IPS-20b (cell line): ENCODE data around the gene NGF.

Experiments
- H3K27ac ChIP-seq: one replicate; pipeline ENCODE4 v1.5.1; 2013; ENCODE audit warnings: low read length
- H3K27me3 ChIP-seq: 2 replicates; pipeline ENCODE4 v1.6.1; 2013; ENCODE audit warnings: mild to moderate bottlenecking, low read length, inconsistent platforms; ENCODE audit not compliant: insufficient read depth
- H3K36me3 ChIP-seq: 2 replicates; pipeline ENCODE4 v1.6.1; 2013; ENCODE audit warnings: low read depth, mild to moderate bottlenecking, inconsistent platforms, low read length, moderate library complexity; ENCODE audit not compliant: insufficient read depth
- H3K4me1 ChIP-seq: 2 replicates; pipeline ENCODE4 v1.6.1; 2013; ENCODE audit warnings: mild to moderate bottlenecking, control low read depth, inconsistent platforms, low read length, moderate library complexity; ENCODE audit not compliant: insufficient read depth
- H3K4me3 ChIP-seq: 2 replicates; pipeline ENCODE4 v1.5.1; 2013; ENCODE audit warnings: mild to moderate bottlenecking, low read length, inconsistent platforms
- H3K9ac ChIP-seq: 2 replicates; pipeline ENCODE4 v1.6.1; 2013; ENCODE audit warnings: low read depth, mild to moderate bottlenecking, inconsistent platforms, low read length, moderate library complexity
- H3K9me3 ChIP-seq: 2 replicates; pipeline ENCODE4 v1.6.1; 2013; ENCODE audit warnings: mild to moderate bottlenecking, low read depth, low read length, inconsistent platforms; ENCODE audit not compliant: insufficient read depth

The NGF gene

DNA sequence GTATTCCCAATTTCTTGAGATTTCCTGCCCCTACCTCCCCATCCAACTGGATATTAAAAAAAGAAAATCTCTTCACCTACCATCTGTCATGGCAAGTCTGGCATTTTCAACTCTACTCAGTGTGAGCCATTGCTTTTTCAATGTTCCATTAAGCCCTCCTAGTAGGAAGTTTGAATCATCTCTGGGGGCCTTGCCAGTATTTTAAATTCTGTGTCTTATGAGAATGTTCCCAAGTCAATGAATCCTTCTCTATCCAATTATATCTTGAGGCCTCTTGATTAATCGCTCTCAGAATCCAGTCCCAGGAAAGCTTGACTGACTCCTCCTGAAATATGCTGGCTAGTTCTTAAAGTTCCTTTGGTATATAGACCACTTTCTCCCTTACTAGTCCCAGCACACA is 91.5 kb downstream of the NGF start:
- H3K27ac ChIP-seq = no peak overlapping the region
- no peak overlapping the region for H3K4me3 ChIP-seq
- no peaks in the 10 kb centered on the region; the same call in 1 of the 2 replicates for H3K9me3 ChIP-seq
- H3K4me1 ChIP-seq = no peaks in the 10 kb centered on the region
- no peaks in the 10 kb centered on the region for H3K36me3 ChIP-seq
- no peaks in the 10 kb centered on the region for H3K27me3 ChIP-seq
- H3K9ac ChIP-seq = no peak overlapping the region

DNA sequence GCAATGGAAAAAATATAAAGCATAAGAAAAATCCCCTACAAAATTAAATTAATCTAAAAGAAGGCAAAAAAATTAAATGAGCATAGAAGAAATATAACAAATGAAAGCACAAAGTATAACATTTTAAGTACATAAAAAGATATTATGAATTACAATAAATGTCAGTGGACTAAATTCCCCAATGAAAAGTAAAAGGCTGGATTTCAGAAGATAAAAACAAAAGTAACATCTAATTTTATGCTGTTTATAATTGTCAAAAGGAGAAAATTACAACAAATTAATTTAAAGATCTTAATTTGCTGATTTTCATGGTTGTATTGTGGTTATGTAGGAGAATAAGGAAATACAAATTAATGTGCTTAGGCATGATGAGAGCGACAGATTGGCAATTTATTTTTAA is 92.8 kb downstream of the NGF start:
- Histone ChIP-seq H3K36me3 (no peaks in the 10 kb centered on the region), H3K27ac (no peak overlapping the region), H3K9me3 (no peaks in the 10 kb centered on the region; the same call in 1 of the 2 replicates), H3K4me3 (no peak overlapping the region), H3K27me3 (no peaks in the 10 kb centered on the region), H3K9ac (no peak overlapping the region), H3K4me1 (no peaks in the 10 kb centered on the region)

GRCh38 chr1:115242543-115242942 is 95.5 kb downstream of the NGF start:
- Histone ChIP-seq H3K9me3 (no peaks in the 10 kb centered on the region; the same call in 1 of the 2 replicates), H3K27ac (no peak overlapping the region), H3K4me3 (no peak overlapping the region)

DNA sequence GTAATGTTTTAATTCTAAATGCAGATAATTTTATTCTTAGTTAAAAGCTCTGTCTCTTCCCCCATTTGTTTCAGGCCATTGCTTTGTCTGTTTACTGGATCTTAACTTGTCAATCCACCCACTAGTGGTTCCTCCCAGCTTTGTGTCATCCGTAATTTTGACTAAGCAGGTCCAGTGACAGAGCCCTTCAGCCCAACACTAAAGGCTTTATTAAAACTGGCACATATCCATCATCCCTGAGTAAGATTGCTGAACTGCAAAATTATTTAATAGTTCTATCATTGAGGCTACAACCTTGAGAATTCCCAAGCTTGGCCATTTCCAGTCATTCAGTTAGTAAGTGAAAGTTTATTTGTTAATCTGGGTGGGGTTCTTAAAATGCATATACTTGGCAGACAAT is 96.7 kb downstream of the NGF start:
- no peaks in the 10 kb centered on the region for H3K36me3 ChIP-seq
- H3K27ac ChIP-seq = no peak overlapping the region
- H3K9ac ChIP-seq = no peak overlapping the region
- H3K4me1 ChIP-seq = no peaks in the 10 kb centered on the region
- no peaks in the 10 kb centered on the region; the same call in 1 of the 2 replicates for H3K9me3 ChIP-seq
- H3K27me3 ChIP-seq = no peaks in the 10 kb centered on the region
- no peak overlapping the region for H3K4me3 ChIP-seq

More at GRCh38 chr1:115242543-115242942, 95.5 kb downstream of the NGF start:
- Histone ChIP-seq H3K9ac (no peak overlapping the region), H3K27me3 (no peaks in the 10 kb centered on the region), H3K4me1 (no peaks in the 10 kb centered on the region), H3K36me3 (no peaks in the 10 kb centered on the region)

- Histone ChIP-seq H3K27ac (no peak overlapping the region), H3K27me3 (no peaks in the 10 kb centered on the region), H3K36me3 (no peaks in the 10 kb centered on the region), H3K9ac (no peak overlapping the region), H3K9me3 (no peaks in the 10 kb centered on the region; the same call in 1 of the 2 replicates), H3K4me3 (no peak overlapping the region), H3K4me1 (no peaks in the 10 kb centered on the region)
Observed at GRCh38 chr1:115240297-115240696, 97.8 kb downstream of the NGF start.

GRCh38 chr1:115239426-115239825 is 98.6 kb downstream of the NGF start:
- Histone ChIP-seq H3K9me3 (no peaks in the 10 kb centered on the region), H3K27me3 (no peaks in the 10 kb centered on the region), H3K4me1 (no peaks in the 10 kb centered on the region), H3K36me3 (no peaks in the 10 kb centered on the region), H3K27ac (no peak overlapping the region), H3K4me3 (no peak overlapping the region), H3K9ac (no peak overlapping the region)

GRCh38 chr1:115239148-115239422 is 99.0 kb downstream of the NGF start:
- Histone ChIP-seq H3K4me3 (no peak overlapping the region), H3K36me3 (no peaks in the 10 kb centered on the region), H3K9me3 (no peaks in the 10 kb centered on the region), H3K27me3 (no peaks in the 10 kb centered on the region), H3K27ac (no peak overlapping the region), H3K9ac (no peak overlapping the region), H3K4me1 (no peaks in the 10 kb centered on the region)

DNA sequence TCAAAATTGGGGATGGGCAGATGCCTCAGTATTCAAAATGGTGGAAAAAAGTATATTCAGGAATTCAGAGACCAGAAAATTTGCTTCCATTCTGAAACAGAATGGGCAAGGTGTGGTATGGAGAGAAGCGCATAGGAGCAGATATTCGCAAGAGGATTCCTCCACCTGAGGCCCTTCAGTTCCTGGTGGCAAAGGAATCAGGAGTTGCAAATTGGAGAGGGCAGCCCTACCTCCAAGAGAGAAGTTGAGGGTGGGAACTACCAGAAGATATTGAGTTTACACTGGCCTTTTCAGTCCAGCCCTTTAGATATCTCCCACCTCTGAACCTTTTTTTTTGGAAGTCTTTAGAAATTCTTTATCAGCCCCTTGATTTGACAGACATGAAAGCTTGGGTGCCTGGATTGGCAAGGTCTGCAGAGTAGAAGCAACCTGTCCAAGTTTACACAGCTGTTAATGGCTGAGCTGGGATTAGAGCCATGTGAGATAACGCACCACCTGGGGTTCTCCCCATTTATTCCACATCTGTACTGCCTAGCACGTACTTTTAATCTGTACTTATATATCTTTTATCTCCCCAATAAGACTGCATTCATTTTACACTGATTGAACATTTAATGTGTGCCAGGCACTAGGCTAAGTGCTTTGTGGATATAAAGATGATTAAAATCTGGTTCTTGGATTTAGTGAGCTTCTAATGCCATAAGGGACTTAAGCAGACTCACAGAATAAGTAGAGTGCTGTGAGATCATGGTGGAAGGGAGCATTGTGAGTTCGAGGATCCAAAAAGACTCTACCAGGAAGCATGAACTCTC is 99.5 kb downstream of the NGF start:
- no peak overlapping the region for H3K27ac ChIP-seq

DNA sequence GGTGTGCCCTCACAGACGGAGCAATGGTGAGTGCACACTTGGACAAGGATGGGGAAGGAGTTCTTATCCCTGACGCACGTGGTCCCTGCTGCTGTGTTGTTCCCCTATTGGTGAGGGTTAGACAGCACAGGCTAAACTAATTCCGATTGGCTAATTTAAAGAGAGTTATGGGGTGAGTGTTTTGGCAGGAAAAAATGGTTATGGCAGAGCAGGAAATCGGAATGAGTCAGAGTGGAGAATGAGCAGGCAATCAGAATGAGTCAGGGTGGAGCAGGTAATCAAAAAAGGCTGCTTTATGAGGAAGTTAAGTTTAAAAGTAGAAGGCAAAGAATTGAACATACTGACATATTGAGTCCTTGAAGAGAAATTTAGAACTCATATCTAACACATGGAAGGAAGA is 100.5 kb downstream of the NGF start:
- H3K27me3 ChIP-seq = no peaks in the 10 kb centered on the region
- no peaks in the 10 kb centered on the region for H3K36me3 ChIP-seq
- no peak overlapping the region for H3K4me3 ChIP-seq
- H3K9me3 ChIP-seq = no peaks in the 10 kb centered on the region
- H3K4me1 ChIP-seq = no peaks in the 10 kb centered on the region
- H3K9ac ChIP-seq = no peak overlapping the region
- no peak overlapping the region for H3K27ac ChIP-seq

More for the DNA sequence above, 99.5 kb downstream of the NGF start:
- H3K4me1 ChIP-seq = no peaks in the 10 kb centered on the region
- no peaks in the 10 kb centered on the region for H3K36me3 ChIP-seq
- no peaks in the 10 kb centered on the region for H3K9me3 ChIP-seq
- no peaks in the 10 kb centered on the region for H3K27me3 ChIP-seq
- no peak overlapping the region for H3K4me3 ChIP-seq
- H3K9ac ChIP-seq = no peak overlapping the region

DNA sequence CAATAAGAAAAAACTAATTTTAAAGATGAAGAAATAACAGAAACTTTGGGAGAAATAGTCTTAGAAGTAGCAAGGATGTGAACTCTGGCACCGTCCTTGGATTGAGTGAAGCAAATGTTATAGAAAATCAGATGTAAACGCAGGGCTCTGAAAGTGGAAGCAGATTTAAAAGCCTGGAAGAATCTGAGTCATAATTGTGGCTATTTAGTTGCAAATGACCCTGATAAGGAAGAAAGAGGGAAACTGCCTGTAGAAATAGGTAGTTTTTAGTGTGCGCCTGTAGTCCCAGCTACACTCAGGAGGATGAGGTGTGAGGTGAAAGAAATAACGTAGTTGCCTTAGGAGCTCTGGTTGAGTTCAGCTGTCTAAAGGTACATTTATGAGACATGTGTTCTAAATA is 101.0 kb downstream of the NGF start:
- H3K9me3 ChIP-seq = no peaks in the 10 kb centered on the region
- H3K4me1 ChIP-seq = no peaks in the 10 kb centered on the region
- no peak overlapping the region for H3K27ac ChIP-seq

More for the DNA sequence above, 101.0 kb downstream of the NGF start:
- no peaks in the 10 kb centered on the region for H3K27me3 ChIP-seq
- H3K4me3 ChIP-seq = no peak overlapping the region
- H3K9ac ChIP-seq = no peak overlapping the region
- H3K36me3 ChIP-seq = no peaks in the 10 kb centered on the region
